ENCODE results near the gene COL1A1. TPM values are rescaled to one million over a fixed set of nuclear protein-coding genes. Genes with fewer than 3 reads are reported as not detected.

Gene COL1A1
- total RNA-seq, 1 experiment from 2014 or later: 4.5 TPM

DNA sequence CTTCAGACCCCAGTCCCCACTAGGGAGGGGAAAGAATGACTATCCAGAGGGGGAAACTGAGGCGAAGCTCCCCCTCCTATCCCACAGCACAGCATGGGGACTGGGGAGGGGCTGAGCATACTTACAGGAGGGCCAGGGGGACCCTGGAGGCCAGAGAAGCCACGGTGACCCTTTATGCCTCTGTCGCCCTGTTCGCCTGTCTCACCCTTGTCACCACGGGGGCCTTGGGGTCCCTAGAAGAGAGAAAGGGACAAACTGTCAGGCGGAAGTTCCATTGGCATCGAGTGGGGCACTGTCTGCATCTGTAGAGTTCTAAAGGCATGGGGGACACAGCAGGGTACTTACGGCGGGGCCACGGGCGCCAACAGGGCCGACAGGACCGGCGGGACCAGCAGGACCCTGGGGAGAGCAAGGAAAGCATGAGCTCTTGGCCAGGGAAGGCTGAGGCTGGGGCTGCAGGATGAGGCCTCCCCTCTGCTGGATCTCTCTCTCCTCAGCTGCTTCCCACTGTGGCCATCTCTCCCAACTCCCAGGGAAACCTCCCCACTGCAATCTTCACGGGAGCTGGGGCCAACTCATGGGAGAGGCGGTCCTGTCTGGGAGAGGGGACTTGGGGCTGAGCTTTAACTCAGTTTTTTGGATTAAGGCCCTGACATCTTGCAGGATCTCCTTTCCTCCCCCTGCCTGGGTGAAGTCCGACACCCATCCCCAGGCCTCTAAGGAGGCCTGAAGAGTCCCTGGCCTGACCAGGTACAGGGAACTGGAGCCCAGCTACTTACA is 13.5 kb downstream of the COL1A1 start:
- no peak for DNase-seq (ENCODE audit: unreplicated experiment)
- CTCF ChIA-PET: interaction anchor here (0.6 to 1.5 kb wide), 7 partner anchors 9 to 57 kb away, joined by 3 to 6 read pairs (median 4); no protein-coding TSS in a partner anchor
- H3K4me3 Mint-ChIP-seq (ENCODE audit: unreplicated experiment): no peak overlapping the region
- peaks cover 16% of the 10 kb centered on the region for H3K4me1 Mint-ChIP-seq (ENCODE audit: insufficient read depth, unreplicated experiment)
- H3K27me3 Mint-ChIP-seq (ENCODE audit: insufficient read depth, unreplicated experiment): no peaks in the 10 kb centered on the region
- no peaks in the 10 kb centered on the region for H3K9me3 Mint-ChIP-seq (ENCODE audit: unreplicated experiment)
- TF ChIP-seq, protein P1, sequence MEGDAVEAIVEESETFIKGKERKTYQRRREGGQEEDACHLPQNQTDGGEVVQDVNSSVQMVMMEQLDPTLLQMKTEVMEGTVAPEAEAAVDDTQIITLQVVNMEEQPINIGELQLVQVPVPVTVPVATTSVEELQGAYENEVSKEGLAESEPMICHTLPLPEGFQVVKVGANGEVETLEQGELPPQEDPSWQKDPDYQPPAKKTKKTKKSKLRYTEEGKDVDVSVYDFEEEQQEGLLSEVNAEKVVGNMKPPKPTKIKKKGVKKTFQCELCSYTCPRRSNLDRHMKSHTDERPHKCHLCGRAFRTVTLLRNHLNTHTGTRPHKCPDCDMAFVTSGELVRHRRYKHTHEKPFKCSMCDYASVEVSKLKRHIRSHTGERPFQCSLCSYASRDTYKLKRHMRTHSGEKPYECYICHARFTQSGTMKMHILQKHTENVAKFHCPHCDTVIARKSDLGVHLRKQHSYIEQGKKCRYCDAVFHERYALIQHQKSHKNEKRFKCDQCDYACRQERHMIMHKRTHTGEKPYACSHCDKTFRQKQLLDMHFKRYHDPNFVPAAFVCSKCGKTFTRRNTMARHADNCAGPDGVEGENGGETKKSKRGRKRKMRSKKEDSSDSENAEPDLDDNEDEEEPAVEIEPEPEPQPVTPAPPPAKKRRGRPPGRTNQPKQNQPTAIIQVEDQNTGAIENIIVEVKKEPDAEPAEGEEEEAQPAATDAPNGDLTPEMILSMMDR (IDR thresholded peaks at IDR 0.05; ENCODE audit: unreplicated experiment): no peak
- no peak overlapping the region for H3K27ac Mint-ChIP-seq (ENCODE audit: low read depth, unreplicated experiment)
- POLR2A ChIA-PET: interaction anchor here (0.6 kb wide), 1 partner anchor 10 kb away, joined by 3 read pairs; no protein-coding TSS in a partner anchor
- BruUV-seq (replicated peaks): no TSS peak
- intact Hi-C loops (cut with micrococcal nuclease): no loop called here
- peaks cover 20% of the 10 kb centered on the region for H3K36me3 Mint-ChIP-seq (ENCODE audit: insufficient read depth, unreplicated experiment)

DNA sequence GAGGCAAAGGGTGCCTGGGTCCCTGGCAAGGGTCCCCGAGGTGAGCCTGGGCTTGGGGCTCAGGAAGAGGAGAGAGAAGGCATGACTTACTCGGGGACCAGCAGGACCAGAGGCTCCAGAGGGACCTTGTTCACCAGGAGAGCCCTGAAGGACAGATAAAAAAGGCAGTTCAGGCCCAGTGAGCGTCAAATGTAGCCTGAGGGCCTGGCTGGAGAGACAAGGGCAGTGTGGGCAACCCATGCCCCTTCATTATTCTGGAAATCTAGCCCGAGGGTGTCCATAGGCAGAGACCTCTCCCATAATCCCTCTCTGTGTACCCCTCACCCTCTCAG is 14.1 kb downstream of the COL1A1 start:
- DNase-seq (ENCODE audit: unreplicated experiment): no peak
- Mint-ChIP-seq H3K27ac (ENCODE audit: low read depth, unreplicated experiment) (no peak overlapping the region), H3K36me3 (ENCODE audit: insufficient read depth, unreplicated experiment) (peaks cover 20% of the 10 kb centered on the region), H3K9me3 (ENCODE audit: unreplicated experiment) (no peaks in the 10 kb centered on the region), H3K4me3 (ENCODE audit: unreplicated experiment) (no peak overlapping the region), H3K27me3 (ENCODE audit: insufficient read depth, unreplicated experiment) (no peaks in the 10 kb centered on the region), H3K4me1 (ENCODE audit: insufficient read depth, unreplicated experiment) (peaks cover 16% of the 10 kb centered on the region)
- CTCF ChIA-PET: interaction anchor here (1.0 to 2.5 kb wide), 4 partner anchors 10 to 18 kb away, joined by 4 to 7 read pairs (median 5); no protein-coding TSS in a partner anchor
- POLR2A ChIA-PET: interaction anchor here (0.6 kb wide), 1 partner anchor 10 kb away, joined by 3 read pairs; no protein-coding TSS in a partner anchor
- no TSS peak for BruUV-seq (replicated peaks)
- intact Hi-C loops (cut with micrococcal nuclease): no loop called here
- TF ChIP-seq, protein P1 (IDR thresholded peaks at IDR 0.05; ENCODE audit: unreplicated experiment): no peak

DNA sequence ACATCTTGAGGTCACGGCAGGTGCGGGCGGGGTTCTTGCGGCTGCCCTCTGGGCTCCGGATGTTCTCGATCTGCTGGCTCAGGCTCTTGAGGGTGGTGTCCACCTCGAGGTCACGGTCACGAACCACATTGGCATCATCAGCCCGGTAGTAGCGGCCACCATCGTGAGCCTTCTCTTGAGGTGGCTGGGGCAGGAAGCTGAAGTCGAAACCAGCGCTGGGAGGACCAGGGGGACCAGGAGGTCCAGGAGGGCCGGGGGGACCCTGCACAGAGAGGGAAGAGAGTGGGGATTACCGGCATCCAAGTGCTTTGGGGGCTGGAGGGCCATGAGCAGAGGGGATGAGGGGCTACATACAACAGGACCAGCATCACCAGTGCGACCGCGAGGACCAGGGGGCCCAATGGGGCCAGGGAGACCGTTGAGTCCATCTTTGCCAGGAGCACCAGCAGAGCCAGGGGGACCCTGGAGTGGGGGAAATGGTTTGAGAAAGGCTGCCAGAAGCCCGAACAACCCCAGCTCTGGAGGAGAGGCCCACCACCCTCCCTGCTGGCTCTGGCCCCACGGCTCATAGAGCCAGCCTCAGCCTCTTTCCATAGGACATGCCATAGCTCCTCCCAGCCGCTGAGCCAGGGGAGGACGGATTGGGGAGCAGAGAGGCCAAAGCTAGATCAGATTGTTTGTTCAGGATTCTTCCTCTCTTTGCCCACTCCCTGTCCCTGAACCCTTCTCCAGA is 14.6 kb downstream of the COL1A1 start:
- POLR2A ChIA-PET: no interaction called here

More for the DNA sequence above, 14.6 kb downstream of the COL1A1 start:
- TF ChIP-seq, protein P1 (IDR thresholded peaks at IDR 0.05; ENCODE audit: unreplicated experiment): no peak
- Mint-ChIP-seq H3K4me3 (ENCODE audit: unreplicated experiment) (no peak overlapping the region), H3K4me1 (ENCODE audit: insufficient read depth, unreplicated experiment) (peaks cover 18% of the 10 kb centered on the region), H3K27me3 (ENCODE audit: insufficient read depth, unreplicated experiment) (no peaks in the 10 kb centered on the region), H3K9me3 (ENCODE audit: unreplicated experiment) (no peaks in the 10 kb centered on the region), H3K36me3 (ENCODE audit: insufficient read depth, unreplicated experiment) (peaks cover 20% of the 10 kb centered on the region), H3K27ac (ENCODE audit: low read depth, unreplicated experiment) (no peak overlapping the region)
- no TSS peak for BruUV-seq (replicated peaks)
- CTCF ChIA-PET: interaction anchor here (0.5 to 2.5 kb wide), 3 partner anchors 9 to 69 kb away, joined by 3 to 7 read pairs (median 4); no protein-coding TSS in a partner anchor
- intact Hi-C loops (cut with micrococcal nuclease): no loop called here
- DNase-seq (ENCODE audit: unreplicated experiment): no peak

Data from MCF 10A (cell line).